RCC 7860 (cell line): ENCODE measurements around the gene ADAMTS2.

Source experiments
- DNase-seq: peaks from one replicate; pipeline ENCODE4 v3.0.0-alpha.2; 2015; ENCODE audit warnings: low spot score
- FAIRE-seq: peaks from 2 replicates; lab custom pipeline; 2012; peaks lifted over from hg19 to GRCh38; lab: Jason Lieb, UNC

Gene ADAMTS2

DNA sequence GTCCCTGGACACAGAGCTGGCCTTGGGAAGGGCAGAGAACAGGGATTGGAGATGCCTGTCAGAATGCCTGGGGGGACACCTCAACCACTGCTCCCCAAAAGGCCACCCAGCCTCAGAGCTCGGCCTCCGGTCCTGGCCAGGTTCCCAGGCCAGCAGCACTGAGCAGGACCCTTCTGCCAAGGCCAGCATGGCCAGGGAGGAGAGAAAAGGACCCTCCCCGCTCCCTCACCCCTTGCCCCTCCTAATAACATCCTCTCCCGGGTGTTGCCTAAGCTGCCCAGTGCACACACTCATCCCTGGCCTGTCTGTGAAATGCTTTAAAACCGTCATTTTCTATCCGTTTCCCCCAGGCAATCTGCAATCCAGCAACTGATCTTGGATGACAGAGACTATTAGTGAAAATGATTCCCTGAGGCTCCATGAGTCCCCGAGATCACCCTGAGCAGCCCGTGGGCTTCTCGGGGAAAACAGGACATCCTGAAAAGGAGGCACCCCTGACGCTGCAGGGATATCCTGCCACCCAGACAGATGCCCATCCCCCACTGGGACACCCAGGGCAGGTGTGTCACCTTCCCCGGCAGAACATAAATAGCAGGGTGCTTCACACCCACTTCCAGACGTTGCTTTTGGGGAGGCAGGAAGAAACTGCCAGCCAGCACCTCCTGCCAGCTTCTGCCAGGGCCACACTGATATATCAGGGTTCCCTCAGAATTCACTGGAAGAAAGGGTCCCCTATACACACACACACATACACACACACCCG lies 75.3 kb downstream of the ADAMTS2 start:
- FAIRE-seq (no peak), DNase-seq (no peak)

- no peak for FAIRE-seq
- no peak for DNase-seq
Observed at GRCh38 chr5:179268966-179269693, 76.1 kb downstream of the ADAMTS2 start.

DNA sequence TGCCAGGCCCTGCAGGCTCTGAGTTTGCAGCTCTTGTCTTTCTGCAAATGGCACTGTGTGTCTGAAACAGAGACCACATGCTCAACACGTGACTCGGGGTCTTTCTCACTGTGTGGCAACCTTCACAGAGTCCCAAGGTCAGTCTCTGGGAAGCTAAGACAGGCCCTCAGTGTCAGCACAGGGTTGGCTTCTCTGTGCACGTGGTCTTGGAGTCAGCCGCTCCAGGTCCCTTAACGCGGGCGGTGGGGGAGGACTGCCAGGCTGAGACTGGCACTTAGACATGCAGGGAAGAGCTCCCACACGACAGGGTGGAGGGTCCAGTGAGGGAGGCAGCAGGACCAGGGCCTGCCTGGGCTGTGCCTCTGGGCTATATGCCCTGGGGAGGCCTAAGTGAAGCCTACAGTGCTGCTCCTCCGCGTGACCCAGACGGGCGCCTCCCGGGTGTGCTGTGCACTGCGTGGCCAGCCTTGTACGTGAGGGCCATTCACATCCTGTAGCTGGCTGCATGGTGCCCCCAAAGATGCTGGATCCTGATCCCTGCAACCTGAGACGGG lies 76.8 kb downstream of the ADAMTS2 start:
- DNase-seq (no peak), FAIRE-seq (no peak)

DNA sequence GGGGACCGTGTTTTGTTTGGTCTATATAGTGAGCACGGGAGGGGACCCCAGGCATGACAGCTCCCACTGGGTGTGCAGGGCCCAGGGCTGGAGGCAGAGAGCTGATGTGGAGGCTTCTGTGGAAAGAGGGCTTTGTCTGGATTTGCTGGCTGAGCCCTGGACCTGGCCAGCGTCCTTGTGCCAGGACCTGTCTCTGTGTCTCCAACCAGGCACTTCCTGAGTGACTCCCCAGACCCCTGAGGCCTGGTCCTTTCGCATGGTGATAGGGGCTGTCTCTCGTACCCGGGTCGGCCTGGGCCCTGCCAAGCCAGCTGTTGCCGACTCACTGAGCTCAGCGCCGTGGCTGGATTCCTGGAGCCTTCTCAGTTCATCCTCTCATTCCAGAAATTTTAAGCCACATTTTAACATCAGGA lies 77.6 kb downstream of the ADAMTS2 start:
- DNase-seq = no peak
- FAIRE-seq = no peak

GRCh38 chr5:179267071-179267670 lies 78.1 kb downstream of the ADAMTS2 start:
- FAIRE-seq (no peak), DNase-seq (no peak)

- FAIRE-seq (no peak), DNase-seq (no peak)
Observed at GRCh38 chr5:179266291-179267070, 78.8 kb downstream of the ADAMTS2 start.

DNA sequence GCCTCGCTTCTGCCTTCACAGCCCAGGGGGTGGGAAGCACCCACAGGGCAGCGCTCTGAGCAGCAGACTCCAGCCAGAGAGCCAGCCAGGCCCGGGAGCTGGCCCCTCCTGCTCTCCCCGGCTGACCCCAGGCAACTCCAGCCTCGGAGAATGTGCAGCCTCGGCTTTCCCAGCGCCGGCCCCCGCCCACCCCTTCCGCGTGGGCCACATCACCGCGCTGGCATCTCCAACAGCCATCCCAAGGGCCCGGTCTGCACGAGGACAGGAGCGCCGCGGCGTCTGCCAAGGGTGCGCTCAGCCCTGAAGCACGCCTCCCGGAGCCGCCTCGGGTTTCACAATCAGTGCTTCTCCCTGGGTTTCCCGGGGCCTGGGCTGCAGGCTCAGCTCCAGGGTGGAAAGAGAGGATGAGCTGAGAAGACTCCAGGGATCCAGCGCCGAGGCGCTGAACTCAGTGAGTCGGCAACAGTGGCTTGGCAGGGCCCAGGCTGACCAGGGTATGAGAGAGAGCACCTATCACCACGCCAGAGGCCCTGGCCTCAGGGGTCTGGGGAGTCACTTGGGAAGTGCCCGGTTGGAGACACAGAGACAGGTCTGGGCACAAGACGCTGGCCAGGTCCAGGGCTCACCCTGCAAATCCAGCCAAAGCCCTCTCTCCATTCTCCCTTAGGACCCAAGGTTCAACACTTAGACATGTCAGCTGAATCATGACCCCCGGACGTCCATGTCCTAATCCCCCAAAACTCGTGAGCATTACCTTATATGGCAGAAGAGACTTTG lies 79.6 kb downstream of the ADAMTS2 start:
- FAIRE-seq (peak; percentile 85), DNase-seq (peak; percentile 88)

GRCh38 chr5:179264783-179265513 lies 80.3 kb downstream of the ADAMTS2 start:
- DNase-seq (no peak), FAIRE-seq (no peak)

DNA sequence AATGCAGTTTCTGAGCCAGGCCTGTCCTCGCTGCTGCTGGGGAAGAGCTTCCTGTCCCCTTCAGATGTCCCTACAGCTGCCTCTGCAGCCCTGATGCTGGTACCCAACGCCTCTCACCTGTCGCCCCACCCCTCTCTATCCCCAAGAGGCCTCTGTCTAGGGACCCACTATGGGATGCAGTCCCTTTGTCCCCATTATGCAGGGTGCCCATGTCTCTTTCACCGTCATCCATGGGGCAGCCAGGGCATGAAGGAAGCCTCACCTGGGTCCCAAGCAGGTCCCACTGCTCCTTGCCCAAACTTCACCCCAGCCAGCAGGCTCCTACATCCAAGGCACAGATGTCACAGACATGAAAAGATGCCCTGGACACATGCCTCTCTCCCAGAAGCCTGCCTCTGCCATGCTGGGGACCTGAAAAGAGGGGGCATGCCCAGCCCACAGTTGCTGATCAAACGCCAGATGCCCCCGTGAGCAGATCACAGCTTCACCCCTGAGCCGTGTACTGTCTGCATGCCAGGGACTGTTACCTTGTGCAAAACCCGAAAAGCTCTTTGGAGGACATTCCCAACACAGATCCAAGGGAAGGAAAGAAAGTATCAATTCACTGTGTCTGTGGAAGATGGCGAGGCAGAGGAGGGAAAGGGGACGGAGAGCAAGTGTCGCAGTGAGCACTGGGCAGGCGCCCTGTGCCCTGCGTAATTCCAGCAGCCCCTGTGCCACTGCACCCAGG lies 81.0 kb downstream of the ADAMTS2 start:
- FAIRE-seq = no peak
- no peak for DNase-seq

DNA sequence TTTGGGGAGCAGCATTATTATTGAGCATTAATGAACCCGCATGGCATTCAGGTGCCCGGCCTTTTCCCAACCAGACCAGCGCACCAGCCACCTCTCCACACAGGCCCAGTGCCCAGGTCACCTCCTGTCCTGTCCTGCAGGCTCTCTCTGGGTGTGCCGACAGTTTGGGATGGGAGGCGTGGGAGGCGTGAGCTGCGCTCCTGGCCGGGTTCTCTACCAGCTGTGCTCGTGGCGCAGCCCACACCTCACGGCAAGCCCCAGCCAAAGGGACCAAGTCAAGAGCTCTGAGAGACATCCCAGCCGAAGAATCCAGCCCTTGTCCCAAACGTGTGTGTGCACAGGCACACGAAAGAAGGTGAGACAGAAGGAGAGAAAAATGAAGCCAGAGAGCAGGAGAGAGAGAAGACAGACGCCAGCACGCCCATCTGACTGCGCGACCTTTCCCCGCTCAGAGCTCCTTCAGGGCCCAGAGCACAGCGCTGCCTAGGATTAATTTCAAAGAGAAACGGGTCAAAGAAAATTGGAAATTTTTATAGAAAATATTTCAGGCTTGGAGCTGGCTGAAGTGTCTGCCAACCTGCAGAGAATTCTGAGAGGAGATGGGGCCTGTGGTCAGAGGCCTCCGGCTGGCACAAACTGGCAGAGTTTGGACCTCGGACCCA lies 81.7 kb downstream of the ADAMTS2 start:
- FAIRE-seq (no peak), DNase-seq (no peak)

- DNase-seq (no peak), FAIRE-seq (no peak)
Observed at GRCh38 chr5:179262126-179262920, 82.9 kb downstream of the ADAMTS2 start.

DNA sequence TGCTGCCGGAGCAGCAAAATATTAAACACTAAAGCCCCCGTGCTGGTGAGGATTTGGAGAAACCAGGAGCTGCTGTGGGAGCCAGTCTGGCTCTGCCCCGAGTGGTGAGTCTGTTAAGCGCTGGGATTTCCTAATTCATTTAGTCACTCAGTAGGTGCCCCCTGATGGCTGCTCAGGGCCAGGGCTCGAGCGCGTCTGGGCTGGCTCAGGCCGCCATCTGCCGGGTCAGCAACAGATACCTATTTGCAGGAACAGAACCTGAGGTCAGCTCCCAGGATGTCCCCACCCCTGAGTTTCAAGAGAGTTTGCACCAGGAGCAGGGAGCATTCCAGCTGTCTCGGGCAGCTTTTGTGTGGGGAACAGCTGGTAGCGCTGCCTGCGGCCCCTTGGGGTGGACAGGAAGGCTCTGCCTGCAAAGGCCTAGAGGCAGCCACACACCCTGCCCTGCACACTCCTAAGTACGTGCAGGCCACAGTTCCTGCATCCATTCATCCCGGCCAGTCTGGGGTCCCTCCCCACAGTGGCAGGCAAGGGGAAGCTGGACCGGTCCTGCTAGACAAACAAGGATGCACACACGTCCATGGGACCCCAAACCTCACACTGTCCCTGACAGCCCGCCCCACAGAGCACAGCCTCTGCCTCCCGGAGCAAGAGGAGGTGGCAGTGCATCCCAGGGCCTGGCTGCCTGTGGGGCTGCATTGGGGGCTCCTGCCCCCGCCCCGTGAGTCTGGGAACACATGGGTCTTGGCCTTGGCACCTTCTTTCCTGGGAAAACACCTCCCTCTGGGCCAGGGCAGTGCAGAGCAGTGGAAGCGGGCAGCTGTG lies 83.7 kb downstream of the ADAMTS2 start:
- FAIRE-seq (no peak), DNase-seq (no peak)

- FAIRE-seq (no peak), DNase-seq (no peak)
Observed at GRCh38 chr5:179260324-179261070, 84.8 kb downstream of the ADAMTS2 start.

DNA sequence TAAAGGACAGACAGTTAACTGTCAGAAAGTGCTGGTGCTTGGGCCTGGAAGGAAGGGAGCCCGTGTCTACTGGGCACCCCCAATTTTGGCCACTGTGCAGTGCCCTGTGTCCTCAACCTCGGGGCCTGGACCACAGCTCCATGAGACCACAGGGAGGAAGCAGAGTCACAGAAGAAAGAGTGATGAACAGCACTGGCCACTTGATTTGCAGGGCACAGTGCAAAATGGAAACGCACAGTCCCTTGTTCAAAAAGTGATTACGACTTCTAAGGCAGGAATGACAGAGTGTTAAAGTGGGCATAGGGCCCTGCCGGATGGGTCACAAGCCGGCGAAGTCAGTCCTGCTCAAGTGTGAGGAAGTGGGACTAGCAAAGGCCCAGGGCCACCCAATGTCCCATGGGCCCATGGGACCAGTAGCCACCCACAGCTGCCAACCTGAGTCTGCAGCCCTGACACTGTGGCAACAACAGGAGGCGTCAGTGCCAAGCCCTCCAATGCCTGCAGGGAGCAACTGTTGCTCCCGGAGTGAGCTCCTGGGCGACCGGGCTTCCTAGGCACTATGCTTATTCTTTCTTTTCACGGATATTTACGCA lies 85.4 kb downstream of the ADAMTS2 start:
- FAIRE-seq (no peak), DNase-seq (no peak)

GRCh38 chr5:179258922-179259730 lies 86.1 kb downstream of the ADAMTS2 start:
- DNase-seq (peak; percentile 95), FAIRE-seq (peak; percentile 94)
